ENCODE data around the gene TOE1.

GRCh38 chr1:45299296-45299695 is 40.7 kb upstream of the TOE1 start:
- no peak for TF ChIP-seq CTCF (IDR thresholded peaks at IDR 0.05; ENCODE audit: low read depth, low read length)
- no peak for TF ChIP-seq EZH2phosphoT487 (IDR thresholded peaks at IDR 0.05; ENCODE audit: low read depth)

Measured in OCI-LY3 (cell line).